Small intestine (tissue), 7 donors: ENCODE results near the gene TAS2R31. TPM values are rescaled to one million over a fixed set of nuclear protein-coding genes. Genes with fewer than 3 reads are reported as not detected.
"Not testable (repeated sequence)": the region's sequence is repeated elsewhere in the genome, so short reads cannot be mapped to it uniquely, and the experiment has no call there.

Experiments
- DNase-seq, 2 donors: peaks; one replicate each; pipeline versions ENCODE4 v3.0.0 to v3.0.0-alpha.2; 2013
- FAIRE-seq: peaks from 2 replicates; lab custom pipeline; 2012; peaks lifted over from hg19 to GRCh38; lab: Jason Lieb, UNC
- H3K27ac ChIP-seq, 3 donors: one replicate each; pipeline ENCODE4 v1.5.1; 2013; ENCODE audit warnings: low read length in 2 of 3, mild to moderate bottlenecking in 2 of 3, control low read depth in 1 of 3, inconsistent platforms in 1 of 3, low read depth in 1 of 3, moderate library complexity in 1 of 3
- H3K27me3 ChIP-seq, 3 donors: one replicate each; pipeline ENCODE4 v1.6.1; 2013; ENCODE audit warnings: low read length in 3 of 3, inconsistent platforms in 1 of 3; ENCODE audit not compliant: control insufficient read depth in 3 of 3, insufficient read depth in 3 of 3
- H3K36me3 ChIP-seq, 3 donors: one replicate each; pipeline ENCODE4 v1.6.1; 2013; ENCODE audit warnings: low read length in 3 of 3, inconsistent platforms in 1 of 3, low read depth in 1 of 3, mild to moderate bottlenecking in 1 of 3, moderate library complexity in 1 of 3; ENCODE audit not compliant: control insufficient read depth in 3 of 3, insufficient read depth in 2 of 3
- H3K4me1 ChIP-seq, 3 donors: one replicate each; pipeline ENCODE4 v1.6.1; 2013; ENCODE audit warnings: low read length in 2 of 3, inconsistent platforms in 1 of 3, low read depth in 1 of 3, mild to moderate bottlenecking in 1 of 3, moderate library complexity in 1 of 3; ENCODE audit not compliant: control insufficient read depth in 3 of 3, insufficient read depth in 2 of 3
- H3K4me3 ChIP-seq, 3 donors: one replicate each; pipeline ENCODE4 v1.5.1; 2013; ENCODE audit warnings: low read length in 3 of 3, control low read depth in 1 of 3, inconsistent platforms in 1 of 3, low read depth in 1 of 3, mild to moderate bottlenecking in 1 of 3, moderate library complexity in 1 of 3
- H3K9me3 ChIP-seq, 2 donors: one replicate each; pipeline ENCODE4 v1.6.1; 2013; ENCODE audit warnings: low read depth in 1 of 2, low read length in 1 of 2; ENCODE audit not compliant: control insufficient read depth in 2 of 2, insufficient read depth in 1 of 2
- WGBS, 3 donors: extraction: QIAGEN DNeasy Blood & Tissue Kit; methylation state at CpG; one replicate each; pipeline ENCODE4 v1.1.7; 2013; 5-methylcytosine and 5-hydroxymethylcytosine counted together
- polyA plus RNA-seq, 4 donors: library from polyadenylated mRNA; stranded (reverse) in 3 of 4; unstranded in 1 of 4; fragments of 200-250 nt in 3 of 4; fragments of 120-200 nt in 1 of 4; gene quantifications; one replicate each; pipeline versions ENCODE4 v1.2.1 to v1.2.3, GENCODE V29; 2013
- donor health status: healthy with polysubstance abuse.
- donor health status: control.
- donor health status: control.
- donor health status: Bipolar disorder and iron deficiency.
- donor health status: healthy.

TAS2R31 gene
- polyA plus RNA-seq, 4 donors = 0.16 to 0.53 TPM; not detected in 2

DNA sequence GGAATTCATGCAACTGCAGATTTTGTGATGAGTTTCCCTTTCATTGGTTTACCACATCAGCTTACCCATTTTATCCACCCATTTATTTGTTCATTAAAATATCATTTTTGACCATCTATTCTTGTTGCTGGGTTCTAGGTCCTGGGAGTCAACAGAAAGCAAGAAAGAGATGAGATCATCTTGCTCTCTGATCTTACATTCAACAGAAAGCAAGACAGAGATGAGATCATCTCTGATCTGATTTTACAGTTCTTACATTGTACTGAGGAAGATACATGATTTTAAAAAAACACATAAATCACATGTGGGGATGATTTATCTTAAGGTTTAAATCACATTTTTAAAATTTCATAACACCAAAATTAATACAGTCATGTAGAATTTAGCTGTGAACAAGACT, 28.6 kb upstream of the TAS2R31 start:
- no peak for FAIRE-seq
- Histone ChIP-seq H3K27me3 (no peaks in the 10 kb centered on the region), H3K27ac (no peak overlapping the region), H3K4me3 (no peak overlapping the region), H3K36me3 (no peaks in the 10 kb centered on the region), H3K4me1 (no peaks in the 10 kb centered on the region), H3K9me3 (no peaks in the 10 kb centered on the region)
- DNase-seq = no peak

DNA sequence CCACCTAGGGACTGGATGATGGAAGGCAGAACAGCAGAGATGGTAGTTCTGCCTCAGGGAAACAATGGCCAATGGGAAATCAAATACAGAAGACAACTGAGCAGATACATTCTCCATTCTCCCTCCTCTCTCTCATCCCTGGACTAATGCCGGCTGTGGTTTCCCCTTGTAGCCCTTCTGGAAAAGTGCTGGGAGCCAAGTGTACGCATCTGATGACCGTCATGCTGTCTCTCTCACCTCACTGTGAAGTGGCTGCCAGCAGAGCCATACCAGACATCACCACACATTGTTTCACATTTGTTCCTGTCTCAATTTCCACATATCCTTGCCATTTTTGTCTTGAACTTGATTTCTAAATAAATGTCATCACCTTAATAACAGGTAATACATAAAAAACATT, 27.8 kb upstream of the TAS2R31 start:
- no peak overlapping the region for H3K27ac ChIP-seq
- no peaks in the 10 kb centered on the region for H3K9me3 ChIP-seq
- FAIRE-seq (no peak), DNase-seq (no peak)
- no peaks in the 10 kb centered on the region for H3K27me3 ChIP-seq
- H3K36me3 ChIP-seq = no peaks in the 10 kb centered on the region
- 97% methylated on average over 3 of the region's 3 CpGs for WGBS, 3 donors
- no peaks in the 10 kb centered on the region for H3K4me1 ChIP-seq
- H3K4me3 ChIP-seq = no peak overlapping the region

DNA sequence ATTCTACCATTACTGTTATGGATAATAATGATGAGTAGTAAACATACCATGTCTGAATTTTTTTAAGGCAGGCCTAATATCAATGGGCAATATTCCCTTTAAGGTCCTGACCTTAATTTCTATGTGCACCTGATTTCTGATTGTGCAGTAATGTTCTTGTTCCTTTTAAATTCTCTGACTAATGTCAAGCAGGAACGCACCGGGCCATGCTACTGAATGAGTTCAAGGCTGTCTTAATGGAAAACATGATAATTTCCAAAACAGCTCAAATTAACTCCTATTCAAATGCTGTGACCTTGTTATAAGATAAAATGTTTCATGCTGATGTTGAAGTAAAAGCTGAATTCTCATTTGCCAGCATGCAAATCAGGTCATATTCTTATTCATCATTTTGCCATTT, 24.1 kb upstream of the TAS2R31 start:
- DNase-seq (no peak), FAIRE-seq (no peak)
- Histone ChIP-seq H3K9me3 (peaks cover 0 to 8% of the 10 kb centered on the region in 2 donors), H3K36me3 (no peaks in the 10 kb centered on the region), H3K4me3 (no peak overlapping the region), H3K27ac (no peak overlapping the region), H3K27me3 (no peaks in the 10 kb centered on the region), H3K4me1 (no peaks in the 10 kb centered on the region)
- WGBS, 3 donors = 97 to 98% (median 98%) methylated on average over 2 of the region's 2 CpGs

DNA sequence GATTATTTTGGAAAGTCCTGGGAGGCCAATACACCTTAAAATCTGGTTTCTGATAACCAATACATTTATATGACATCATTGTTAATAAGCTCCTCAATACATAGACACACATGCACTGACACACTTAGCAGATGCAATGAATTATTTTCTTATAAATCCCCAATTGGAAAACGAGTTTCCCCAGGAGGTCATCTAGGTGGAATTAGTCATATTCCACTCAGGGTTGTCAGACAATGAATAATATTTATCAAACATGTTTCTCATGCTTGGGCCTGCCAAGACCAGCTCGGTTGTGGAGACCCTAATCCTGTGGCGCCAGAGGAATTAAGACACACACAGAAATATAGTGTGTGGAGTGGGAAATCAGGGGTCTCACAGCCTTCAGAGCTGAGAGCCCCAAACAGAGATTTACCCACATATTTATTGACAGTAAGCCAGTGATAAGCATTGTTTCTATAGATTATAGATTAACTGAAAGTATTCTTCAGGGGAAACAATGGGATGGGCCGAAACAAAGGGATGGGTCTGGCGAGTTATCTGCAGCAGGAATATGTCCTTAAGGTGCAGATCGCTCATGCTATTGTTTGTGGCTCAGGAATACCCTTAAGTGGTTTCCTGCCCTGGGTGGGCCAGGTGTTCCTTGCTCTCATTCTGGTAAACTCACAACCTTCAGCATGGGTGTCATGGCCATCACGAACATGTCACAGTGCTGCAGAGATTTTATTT, 18.8 kb upstream of the TAS2R31 start:
- DNase-seq, H3K4me3 ChIP-seq, H3K27ac ChIP-seq, FAIRE-seq, H3K27me3 ChIP-seq, H3K4me1 ChIP-seq, H3K36me3 ChIP-seq: not testable (repeated sequence)
- H3K9me3 ChIP-seq = peaks cover 0 to 13% of the 10 kb centered on the region in 2 donors
- WGBS, 3 donors = 96 to 100% (median 97%) methylated on average over 7 of the region's 7 CpGs

DNA sequence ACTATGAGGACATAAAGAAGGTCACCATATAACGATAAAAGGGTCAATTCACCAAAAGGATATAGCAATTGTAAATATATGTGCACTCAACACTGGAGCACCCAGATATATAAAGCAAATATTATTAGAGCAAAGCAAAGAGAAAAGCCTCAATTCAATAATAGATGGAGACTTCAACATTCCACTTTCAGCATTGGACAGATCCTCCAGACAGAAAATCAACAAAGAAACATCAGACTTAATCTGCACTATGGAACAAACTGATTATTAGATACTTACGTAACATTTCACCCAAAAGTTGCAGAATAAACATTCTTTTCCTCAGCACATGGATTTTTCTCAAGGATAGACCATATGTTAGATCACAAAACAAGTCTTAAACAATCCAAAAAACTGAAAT, 10.2 kb upstream of the TAS2R31 start:
- H3K4me1 ChIP-seq, H3K9me3 ChIP-seq, H3K4me3 ChIP-seq, H3K27me3 ChIP-seq, FAIRE-seq, H3K36me3 ChIP-seq, DNase-seq, H3K27ac ChIP-seq: not testable (repeated sequence)
- WGBS, 3 donors = 66 to 89% (median 70%) methylated on average over 2 of the region's 2 CpGs

DNA sequence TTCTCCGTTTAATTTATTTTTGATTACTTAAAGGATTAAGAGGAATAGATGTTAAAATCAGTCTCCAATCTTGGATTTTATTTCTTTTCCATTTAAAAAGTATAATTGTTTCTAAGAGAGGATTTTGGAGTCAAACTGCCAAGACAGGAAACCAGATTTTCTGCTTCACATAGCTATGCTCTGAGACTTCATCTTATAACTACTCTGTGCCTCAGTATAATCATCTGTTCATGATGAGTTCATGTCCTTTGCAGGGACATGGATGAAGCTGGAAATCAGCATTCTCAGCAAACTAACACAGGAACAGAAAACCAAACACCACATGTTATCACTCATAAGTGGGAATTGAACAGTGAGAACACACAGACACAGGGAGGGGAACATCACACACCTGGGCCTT, 9.0 kb upstream of the TAS2R31 start:
- 73 to 93% (median 91%) methylated on average over 1 of the region's 1 CpG for WGBS, 3 donors
- Histone ChIP-seq H3K27ac (no peak overlapping the region), H3K4me3 (no peak overlapping the region), H3K27me3 (no peaks in the 10 kb centered on the region), H3K36me3 (peaks cover 0 to 7% (median 2%) of the 10 kb centered on the region in 3 donors), H3K4me1 (no peaks in the 10 kb centered on the region), H3K9me3 (peaks cover 0 to 6% of the 10 kb centered on the region in 2 donors)
- DNase-seq = no peak
- no peak for FAIRE-seq

DNA sequence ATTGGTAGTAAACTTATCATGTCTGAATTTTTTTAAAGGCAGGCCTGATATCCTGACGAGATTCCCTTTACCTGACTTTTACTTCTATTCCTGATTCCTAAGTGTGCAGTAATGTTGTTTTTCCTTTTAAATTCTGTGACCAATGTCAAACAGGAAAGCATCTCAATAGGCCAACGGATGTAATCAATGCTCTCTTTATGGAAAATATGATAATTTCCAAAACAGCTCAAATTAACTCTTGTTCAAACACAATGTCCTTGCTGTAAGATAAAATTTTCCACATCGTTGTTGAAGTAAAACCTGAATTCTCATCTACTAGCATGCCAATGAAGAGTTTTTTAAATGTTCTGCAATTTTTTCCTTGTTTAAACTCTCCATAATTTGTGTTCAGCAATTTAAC, 8.0 kb upstream of the TAS2R31 start:
- H3K36me3 ChIP-seq = peaks cover 0 to 7% (median 0%) of the 10 kb centered on the region in 3 donors
- H3K9me3 ChIP-seq = peaks cover 0 to 6% of the 10 kb centered on the region in 2 donors
- H3K4me1 ChIP-seq = no peaks in the 10 kb centered on the region
- WGBS, 3 donors = 76 to 91% (median 85%) methylated on average over 3 of the region's 3 CpGs
- DNase-seq = no peak
- no peak overlapping the region for H3K4me3 ChIP-seq
- no peak for FAIRE-seq
- no peak overlapping the region for H3K27ac ChIP-seq
- no peaks in the 10 kb centered on the region for H3K27me3 ChIP-seq

DNA sequence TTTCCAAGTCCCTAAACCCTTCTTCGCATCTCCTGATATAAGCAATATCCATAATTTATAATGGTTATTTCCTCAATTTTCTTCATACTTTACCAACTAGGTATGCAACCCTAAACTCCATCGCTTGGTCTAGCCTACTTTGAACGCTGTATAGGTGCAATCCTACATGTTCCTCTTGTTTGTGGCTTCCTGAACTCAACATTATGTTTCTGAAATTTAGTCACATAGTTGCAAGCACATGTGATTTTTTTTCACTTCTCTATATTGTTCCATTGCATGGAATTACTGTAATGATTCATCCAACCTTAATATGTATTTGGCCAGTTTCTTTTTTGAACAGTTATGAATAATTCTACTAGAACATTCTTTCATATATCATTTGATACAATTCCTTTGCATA, 2.8 kb upstream of the TAS2R31 start:
- DNase-seq, H3K27me3 ChIP-seq, H3K36me3 ChIP-seq, H3K4me3 ChIP-seq, H3K4me1 ChIP-seq, FAIRE-seq, H3K9me3 ChIP-seq, H3K27ac ChIP-seq: not testable (repeated sequence)
- WGBS, 3 donors = 100% methylated on average over 1 of the region's 3 CpGs; no CpG with 5 or more reads in 1 of the 3 donors

DNA sequence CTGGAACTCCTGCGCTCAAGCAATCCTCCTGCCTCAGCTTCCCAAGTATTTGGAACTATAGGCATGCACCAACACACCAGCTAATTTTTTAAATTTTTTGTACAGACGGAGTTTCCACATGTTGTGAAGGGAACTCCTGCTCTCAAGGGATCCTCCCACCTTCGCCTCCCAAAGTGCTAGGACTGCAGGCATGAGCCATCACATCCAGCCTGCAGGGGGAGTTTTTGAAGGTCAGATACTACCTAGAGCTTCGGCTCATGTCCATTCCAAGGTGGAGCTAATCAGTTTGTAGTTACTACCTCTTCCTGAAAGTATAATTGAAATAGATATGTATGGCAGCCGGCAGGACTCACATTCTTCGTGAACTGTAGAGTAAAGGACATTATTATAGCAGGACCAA, 5.1 kb downstream of the TAS2R31 start:
- no peaks in the 10 kb centered on the region for H3K27me3 ChIP-seq
- WGBS, 3 donors = 93 to 96% (median 93%) methylated on average over 6 of the region's 6 CpGs
- FAIRE-seq (no peak), DNase-seq (no peak)
- H3K4me3 ChIP-seq = no peak overlapping the region
- H3K36me3 ChIP-seq = peaks cover 0 to 9% (median 0%) of the 10 kb centered on the region in 3 donors
- H3K9me3 ChIP-seq = peaks cover 0 to 8% of the 10 kb centered on the region in 2 donors
- H3K4me1 ChIP-seq = no peaks in the 10 kb centered on the region
- H3K27ac ChIP-seq = no peak overlapping the region
